HG02610 (cell line): ENCODE data around the gene IFITM5.
"Not testable (repeated sequence)": the region's sequence is repeated elsewhere in the genome, so short reads cannot be mapped to it uniquely, and the experiment has no call there.

ENCODE experiments used
- ATAC-seq: cut with Tn5 transposase; IDR thresholded peaks from one replicate; pipeline ENCODE4 v1.9.1; 2021; ENCODE audit warnings: mild to moderate bottlenecking, moderate library complexity; ENCODE audit not compliant: unreplicated experiment

IFITM5 gene

GRCh38 chr11:313304-313786 is 14.0 kb upstream of the IFITM5 start:
- no peak for ATAC-seq

GRCh38 chr11:312092-312816 is 12.9 kb upstream of the IFITM5 start:
- no peak for ATAC-seq

GRCh38 chr11:311013-311748 is 11.9 kb upstream of the IFITM5 start:
- ATAC-seq: not testable (repeated sequence)

- ATAC-seq: not testable (repeated sequence)
Observed at GRCh38 chr11:309979-310572, 10.8 kb upstream of the IFITM5 start.

- not testable (repeated sequence) for ATAC-seq
Observed at GRCh38 chr11:308740-309665, 9.7 kb upstream of the IFITM5 start.

- not testable (repeated sequence) for ATAC-seq
Observed at GRCh38 chr11:307766-308708, 8.7 kb upstream of the IFITM5 start, which contains the start of gene IFITM2. TSS of gene IFITM2 (plus strand) at chr11:307816. CDS start at chr11:308193, 377 bp downstream.

GRCh38 chr11:306645-307371 is 7.5 kb upstream of the IFITM5 start:
- no peak for ATAC-seq

- no peak for ATAC-seq
Observed at GRCh38 chr11:305844-306211, 6.5 kb upstream of the IFITM5 start.

- no peak for ATAC-seq
Observed at GRCh38 chr11:304915-305843, 5.9 kb upstream of the IFITM5 start.

- no peak for ATAC-seq
Observed at GRCh38 chr11:304061-304506, 4.8 kb upstream of the IFITM5 start.

- no peak for ATAC-seq
Observed at GRCh38 chr11:303363-303762, 4.0 kb upstream of the IFITM5 start.

GRCh38 chr11:299951-300735 is 817 bp upstream of the IFITM5 start:
- ATAC-seq: no peak

GRCh38 chr11:298406-299065 is 790 bp downstream of the IFITM5 start:
- no peak for ATAC-seq

GRCh38 chr11:297586-298405 is 1.5 kb downstream of the IFITM5 start:
- no peak for ATAC-seq

GRCh38 chr11:297051-297585 is 2.2 kb downstream of the IFITM5 start:
- no peak for ATAC-seq
